ENCODE results near the gene SLC38A3. TPM values are rescaled to one million over a fixed set of nuclear protein-coding genes. Genes with fewer than 3 reads are reported as not detected.
A peak's percentile ranks its signal among the peaks of the same experiment; 100 is the strongest.

The SLC38A3 gene
- polyA plus RNA-seq, 1 experiment, result 0.22 TPM

DNA sequence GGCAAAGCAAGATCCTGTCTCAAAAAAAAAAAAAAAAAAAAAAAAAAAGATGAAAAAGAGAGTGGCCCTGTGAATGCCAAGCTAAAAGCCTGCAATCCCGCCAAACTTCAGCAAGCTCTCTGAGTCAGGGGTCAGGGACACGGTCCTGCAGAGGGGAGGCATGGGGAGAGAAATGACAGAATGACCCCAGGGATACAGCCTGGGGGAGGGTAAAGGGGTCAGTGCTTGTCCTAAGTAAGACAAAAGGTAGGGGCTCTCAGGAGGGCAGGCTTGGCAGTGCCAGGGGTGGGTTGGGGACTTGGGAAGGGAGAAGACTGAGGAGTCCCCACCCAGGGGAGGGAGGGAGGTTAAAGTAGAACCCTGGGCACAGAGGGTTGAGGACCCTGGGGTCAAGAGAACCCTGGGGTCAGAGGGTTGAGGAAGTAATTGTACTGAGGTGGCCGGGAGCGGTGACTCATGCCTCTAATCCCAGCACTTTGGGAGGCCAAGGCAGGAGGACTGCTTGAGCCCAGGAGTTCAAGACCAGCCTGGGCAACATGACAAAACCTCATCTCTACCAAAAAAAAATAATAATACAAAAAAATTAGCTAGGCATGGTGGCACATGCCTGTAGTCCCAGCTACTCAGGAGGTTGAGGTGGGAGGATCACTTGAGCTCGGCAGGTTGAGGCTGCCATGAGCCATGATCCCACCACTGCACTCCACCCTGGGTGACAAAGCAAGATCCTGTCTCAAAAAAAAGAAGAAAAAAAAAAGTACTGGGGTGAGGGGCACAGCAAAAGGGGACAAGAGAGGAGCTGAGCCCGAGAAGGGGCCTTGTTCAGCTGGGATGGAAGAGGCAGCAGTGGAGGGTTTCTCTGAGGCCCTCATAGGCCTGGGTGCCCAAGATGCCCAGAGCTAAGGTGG is 58.7 kb downstream of the SLC38A3 start:
- Histone ChIP-seq H3K27me3 (ENCODE audit: control insufficient read depth, insufficient read depth, low read length) (no peaks in the 10 kb centered on the region), H3K4me3 (ENCODE audit: low read depth, low read length) (no peak overlapping the region), H3K36me3 (ENCODE audit: control insufficient read depth, insufficient read depth, low read length) (peaks cover 4% of the 10 kb centered on the region; the same call in 1 of the 2 replicates)
- CTCF ChIA-PET, result interaction anchor here (0.7 to 4.9 kb wide), 10 partner anchors 8 to 69 kb away, joined by 3 to 58 read pairs (median 6); partner anchors contain the start of gene SEMA3B
- DNase-seq (ENCODE audit: low read depth), result no peak
- POLR2A ChIA-PET, result no interaction called here
- TF ChIP-seq, protein P1, sequence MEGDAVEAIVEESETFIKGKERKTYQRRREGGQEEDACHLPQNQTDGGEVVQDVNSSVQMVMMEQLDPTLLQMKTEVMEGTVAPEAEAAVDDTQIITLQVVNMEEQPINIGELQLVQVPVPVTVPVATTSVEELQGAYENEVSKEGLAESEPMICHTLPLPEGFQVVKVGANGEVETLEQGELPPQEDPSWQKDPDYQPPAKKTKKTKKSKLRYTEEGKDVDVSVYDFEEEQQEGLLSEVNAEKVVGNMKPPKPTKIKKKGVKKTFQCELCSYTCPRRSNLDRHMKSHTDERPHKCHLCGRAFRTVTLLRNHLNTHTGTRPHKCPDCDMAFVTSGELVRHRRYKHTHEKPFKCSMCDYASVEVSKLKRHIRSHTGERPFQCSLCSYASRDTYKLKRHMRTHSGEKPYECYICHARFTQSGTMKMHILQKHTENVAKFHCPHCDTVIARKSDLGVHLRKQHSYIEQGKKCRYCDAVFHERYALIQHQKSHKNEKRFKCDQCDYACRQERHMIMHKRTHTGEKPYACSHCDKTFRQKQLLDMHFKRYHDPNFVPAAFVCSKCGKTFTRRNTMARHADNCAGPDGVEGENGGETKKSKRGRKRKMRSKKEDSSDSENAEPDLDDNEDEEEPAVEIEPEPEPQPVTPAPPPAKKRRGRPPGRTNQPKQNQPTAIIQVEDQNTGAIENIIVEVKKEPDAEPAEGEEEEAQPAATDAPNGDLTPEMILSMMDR (IDR thresholded peaks at IDR 0.05; ENCODE audit: insufficient read depth, low read depth, low read length), result no peak

DNA sequence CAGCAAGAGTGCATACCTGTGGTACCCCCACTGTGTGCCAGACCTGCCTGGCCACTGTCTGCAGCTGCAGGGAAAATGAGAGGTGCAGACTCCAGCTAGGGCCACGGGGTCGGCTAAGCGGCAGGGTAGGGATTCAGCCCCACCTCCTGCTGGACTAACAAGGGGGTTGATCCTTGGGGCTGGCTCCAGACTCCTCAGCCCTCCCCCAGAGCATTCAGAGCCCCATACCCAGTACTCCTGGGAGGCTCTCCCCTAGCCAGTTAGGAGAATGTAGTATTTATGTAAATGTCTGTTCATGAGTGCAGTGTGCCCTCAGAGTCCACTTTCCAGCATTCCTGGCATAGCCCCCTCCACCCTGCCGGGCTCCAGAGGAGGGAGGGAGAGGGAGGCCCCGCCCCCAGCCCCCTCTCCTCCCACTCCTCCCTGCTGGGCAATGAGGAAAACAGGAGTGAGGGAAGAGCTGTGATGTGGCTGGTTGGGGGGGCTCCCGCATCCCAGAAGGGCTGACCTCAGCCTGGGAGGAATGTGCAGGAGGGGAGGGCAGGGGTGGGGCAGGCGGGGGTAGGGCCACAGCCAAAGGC is 59.4 kb downstream of the SLC38A3 start:
- ChIA-PET POLR2A (interaction anchor here (0.5 to 1.1 kb wide), 8 partner anchors 13 to 322 kb away, joined by 3 to 15 read pairs (median 5); partner anchors contain the start of gene GNAI2), CTCF (interaction anchor here (0.7 to 3.1 kb wide), 10 partner anchors 8 to 81 kb away, joined by 3 to 17 read pairs (median 6); partner anchors contain the start of gene ZMYND10)
- peak; percentile 89 for DNase-seq (ENCODE audit: low read depth)
- Histone ChIP-seq H3K36me3 (ENCODE audit: control insufficient read depth, insufficient read depth, low read length) (0 out of 2 replicates have a peak, but pooled peaks cover 1% of the 10 kb centered on the region), H3K27me3 (ENCODE audit: control insufficient read depth, insufficient read depth, low read length) (no peaks in the 10 kb centered on the region), H3K4me3 (ENCODE audit: low read depth, low read length) (no peak overlapping the region)
- TF ChIP-seq, protein P1 (IDR thresholded peaks at IDR 0.05; ENCODE audit: insufficient read depth, low read depth, low read length), result no peak; the same call in 1 of the 2 replicates

DNA sequence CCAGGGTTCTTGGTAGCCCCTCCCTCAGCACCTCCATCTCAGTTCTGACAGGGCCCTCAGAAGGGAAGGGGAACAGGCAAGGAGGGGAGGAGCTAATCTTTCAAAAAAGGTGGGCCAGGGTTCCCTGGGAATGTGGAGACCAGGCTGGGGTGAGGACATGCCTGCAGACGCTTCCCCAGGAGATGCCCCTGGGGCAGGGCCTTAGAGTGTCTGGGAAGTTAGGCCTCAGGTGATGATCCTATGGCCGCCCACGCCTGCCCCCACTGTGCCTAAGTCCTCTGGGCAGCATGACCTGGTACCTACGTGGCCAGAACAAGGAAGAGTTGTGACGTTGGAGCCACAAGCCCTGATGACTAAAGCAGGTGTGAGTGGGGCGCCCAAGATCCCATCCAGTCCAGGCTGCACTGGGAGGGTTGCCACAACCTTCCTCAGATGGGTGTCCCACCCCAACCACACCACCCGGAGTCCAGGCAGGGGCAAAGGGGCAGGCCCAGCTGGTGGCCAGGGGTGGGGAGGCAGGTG is 60.0 kb downstream of the SLC38A3 start:
- CTCF ChIA-PET, result interaction anchor here (0.8 to 3.1 kb wide), 9 partner anchors 9 to 80 kb away, joined by 3 to 17 read pairs (median 6); partner anchors contain the start of gene ZMYND10
- H3K36me3 ChIP-seq (ENCODE audit: control insufficient read depth, insufficient read depth, low read length), result no peaks in the 10 kb centered on the region
- no peak for DNase-seq (ENCODE audit: low read depth)
- no peaks in the 10 kb centered on the region for H3K27me3 ChIP-seq (ENCODE audit: control insufficient read depth, insufficient read depth, low read length)
- TF ChIP-seq, protein P1 (IDR thresholded peaks at IDR 0.05; ENCODE audit: insufficient read depth, low read depth, low read length), result no peak
- POLR2A ChIA-PET, result interaction anchor here (0.5 to 1.1 kb wide), 7 partner anchors 13 to 321 kb away, joined by 3 to 7 read pairs (median 5); partner anchors contain the start of gene GNAI2
- no peak overlapping the region for H3K4me3 ChIP-seq (ENCODE audit: low read depth, low read length)

DNA sequence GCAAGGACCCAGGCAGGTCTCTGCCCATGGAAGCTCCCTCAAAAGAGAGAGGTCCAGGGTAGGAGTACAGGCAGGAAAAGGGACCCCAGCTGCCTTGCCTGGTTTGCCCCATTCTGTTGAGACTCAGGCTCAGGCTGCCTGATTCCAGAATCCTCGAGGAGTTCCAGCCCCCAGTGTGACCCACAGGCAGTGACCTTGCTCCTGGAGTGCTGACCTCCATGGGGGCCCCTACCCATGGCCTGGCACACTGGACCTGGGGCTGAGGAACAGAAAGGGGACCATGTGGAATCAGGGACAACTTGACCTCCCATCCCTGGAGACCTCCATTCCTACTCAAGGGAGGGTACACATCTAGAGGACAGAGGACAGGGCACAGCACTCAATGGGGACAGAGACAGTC is 60.5 kb downstream of the SLC38A3 start:
- TF ChIP-seq, protein P1 (IDR thresholded peaks at IDR 0.05; ENCODE audit: insufficient read depth, low read depth, low read length), result no peak
- ChIA-PET POLR2A (no interaction called here), CTCF (interaction anchor here (1.4 to 3.1 kb wide), 7 partner anchors 10 to 80 kb away, joined by 3 to 23 read pairs (median 7); partner anchors contain the start of gene ZMYND10)
- H3K4me3 ChIP-seq (ENCODE audit: low read depth, low read length), result no peak overlapping the region
- no peaks in the 10 kb centered on the region; the same call in 1 of the 2 replicates for H3K36me3 ChIP-seq (ENCODE audit: control insufficient read depth, insufficient read depth, low read length)
- no peaks in the 10 kb centered on the region for H3K27me3 ChIP-seq (ENCODE audit: control insufficient read depth, insufficient read depth, low read length)
- DNase-seq (ENCODE audit: low read depth), result no peak

Data from BJ (cell line).